ENCODE measurements around the gene LTO1. TPM values are rescaled to one million over a fixed set of nuclear protein-coding genes. Genes with fewer than 3 reads are reported as not detected.
"Not testable (repeated sequence)": the region's sequence is repeated elsewhere in the genome, so short reads cannot be mapped to it uniquely, and the experiment has no call there.

LTO1 gene
- total and polyA plus RNA-seq, 2 experiments from 2014 or later, result 20.1 to 23.3 TPM

DNA sequence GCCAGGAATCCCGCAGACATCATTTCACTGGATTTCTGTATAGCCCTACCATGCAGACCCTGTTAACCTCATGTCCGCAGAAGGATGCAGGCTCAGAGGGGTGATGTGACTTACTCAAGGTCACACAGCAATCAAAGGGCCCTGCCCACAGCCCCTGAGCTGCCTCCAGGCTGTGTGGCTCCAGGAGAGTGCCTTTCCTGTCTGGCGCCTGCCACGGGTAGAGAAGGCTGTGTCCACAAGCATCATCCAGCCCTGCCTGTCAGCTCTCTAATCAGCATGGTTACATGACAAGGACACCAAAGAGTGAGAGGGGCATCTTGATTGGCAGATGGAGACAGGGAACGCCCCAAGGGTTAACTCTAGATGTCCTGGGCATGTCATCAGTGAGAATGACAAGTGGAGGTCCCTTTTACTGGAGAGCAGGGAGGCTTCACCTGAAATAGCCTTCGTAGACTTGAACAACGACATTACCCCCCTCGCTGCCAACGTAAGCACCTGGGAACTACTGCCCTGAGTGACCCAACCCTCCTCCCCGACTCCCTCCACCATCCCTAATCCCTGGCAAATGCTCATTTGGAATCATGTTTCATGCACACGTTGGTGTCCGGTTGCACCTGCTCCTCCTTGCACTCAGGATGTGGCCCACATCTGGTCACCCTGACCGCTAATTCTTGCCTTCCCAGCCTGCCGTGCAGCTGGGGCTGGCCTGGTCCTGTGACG, 21.8 kb upstream of the LTO1 start (continued):
- no peak for TF ChIP-seq ZNF462 (CRISPR knock-in tag; IDR thresholded peaks at IDR 0.05)
- no peak for TF ChIP-seq EZH2 (IDR thresholded peaks at IDR 0.05; ENCODE audit: low read depth, unreplicated experiment)

GRCh38 chr11:69695995-69696394, 20.8 kb upstream of the LTO1 start:
- not testable (repeated sequence) for H3K4me2 ChIP-seq; H3K27ac Mint-ChIP-seq; H2AFZ ChIP-seq; ATAC-seq; H3K27ac ChIP-seq (ENCODE audit: low read depth); H3K9me2 ChIP-seq (ENCODE audit: insufficient read depth); H3K4me3 Mint-ChIP-seq; H3K9me3 Mint-ChIP-seq; H3K27me3 ChIP-seq (ENCODE audit: insufficient read depth); H3K27me3 Mint-ChIP-seq (ENCODE audit: insufficient read depth, low read depth, poor library complexity); H4K20me1 ChIP-seq (replicated peaks; ENCODE audit: insufficient read depth); DNase-seq (ENCODE audit: low spot score); H3K79me2 ChIP-seq (replicated peaks; ENCODE audit: insufficient read depth); H3K4me3 ChIP-seq
- Histone ChIP-seq H3K4me1 (ENCODE audit: insufficient read depth) (peaks cover 15% of the 10 kb centered on the region), H3F3A (replicated peaks; ENCODE audit: low read depth) (peaks cover 22% of the 10 kb centered on the region), H3K36me3 (ENCODE audit: insufficient read depth) (peaks cover 20% of the 10 kb centered on the region)
- H3K36me3 Mint-ChIP-seq (ENCODE audit: low read depth), result peaks cover 30% of the 10 kb centered on the region
- peaks cover 36% of the 10 kb centered on the region for H3K4me1 Mint-ChIP-seq

- peaks cover 12% of the 10 kb centered on the region for H3K4me1 ChIP-seq (ENCODE audit: insufficient read depth)
- peaks cover 7% of the 10 kb centered on the region for H4K20me1 ChIP-seq (replicated peaks; ENCODE audit: insufficient read depth)
- H3K4me3 ChIP-seq, result no peak overlapping the region
- peaks cover 7% of the 10 kb centered on the region; the same call in 1 of the 2 replicates for H3K79me2 ChIP-seq (replicated peaks; ENCODE audit: insufficient read depth)
- no peaks in the 10 kb centered on the region for H3K27me3 ChIP-seq (ENCODE audit: insufficient read depth)
- H3K27ac Mint-ChIP-seq, result no peak overlapping the region
- no peak for ATAC-seq
- no peak overlapping the region for H2AFZ ChIP-seq
- DNase-seq (ENCODE audit: low spot score), result no peak
- peaks cover 35% of the 10 kb centered on the region for H3K4me1 Mint-ChIP-seq
- H3K27ac ChIP-seq (ENCODE audit: low read depth), result no peak overlapping the region
- H3K4me3 Mint-ChIP-seq, result no peak overlapping the region
- TF ChIP-seq NANOG (IDR thresholded peaks at IDR 0.05; ENCODE audit: borderline replicate concordance) (no peak), REST (IDR thresholded peaks at IDR 0.05; ENCODE audit: unreplicated experiment) (no peak), CREB1 (CRISPR knock-in tag; IDR thresholded peaks at IDR 0.05; ENCODE audit: low read depth) (no peak), POLR2AphosphoS5 (IDR thresholded peaks at IDR 0.05; ENCODE audit: low read depth) (no peak)
- TF ChIP-seq, protein P1, sequence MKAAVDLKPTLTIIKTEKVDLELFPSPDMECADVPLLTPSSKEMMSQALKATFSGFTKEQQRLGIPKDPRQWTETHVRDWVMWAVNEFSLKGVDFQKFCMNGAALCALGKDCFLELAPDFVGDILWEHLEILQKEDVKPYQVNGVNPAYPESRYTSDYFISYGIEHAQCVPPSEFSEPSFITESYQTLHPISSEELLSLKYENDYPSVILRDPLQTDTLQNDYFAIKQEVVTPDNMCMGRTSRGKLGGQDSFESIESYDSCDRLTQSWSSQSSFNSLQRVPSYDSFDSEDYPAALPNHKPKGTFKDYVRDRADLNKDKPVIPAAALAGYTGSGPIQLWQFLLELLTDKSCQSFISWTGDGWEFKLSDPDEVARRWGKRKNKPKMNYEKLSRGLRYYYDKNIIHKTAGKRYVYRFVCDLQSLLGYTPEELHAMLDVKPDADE (IDR thresholded peaks at IDR 0.05), result no peak
- no peak overlapping the region for H3K4me2 ChIP-seq
- H3K36me3 ChIP-seq (ENCODE audit: insufficient read depth), result peaks cover 20% of the 10 kb centered on the region
- H3F3A ChIP-seq (replicated peaks; ENCODE audit: low read depth), result peaks cover 18% of the 10 kb centered on the region; the same call in 1 of the 2 replicates
- H3K9me2 ChIP-seq (ENCODE audit: insufficient read depth), result no peaks in the 10 kb centered on the region
- peaks cover 27% of the 10 kb centered on the region for H3K36me3 Mint-ChIP-seq (ENCODE audit: low read depth)
- no peaks in the 10 kb centered on the region for H3K9me3 Mint-ChIP-seq
- H3K27me3 Mint-ChIP-seq (ENCODE audit: insufficient read depth, low read depth, poor library complexity), result peaks cover 5% of the 10 kb centered on the region
These were observed 20.4 kb upstream of the LTO1 start for GRCh38 chr11:69695581-69695980.

Data from GM23338 (cell line).